Testis (tissue), 2 donors: ENCODE measurements around the gene PTEN.

Source experiments
- POLR2A ChIP-seq: fragments of 450-650 bp; IDR thresholded peaks from one replicate; pipeline ENCODE4 v1.6.1; 2017; ENCODE audit warnings: antibody characterized with exemption, mild to moderate bottlenecking, moderate library complexity
- TF ChIP-seq, protein P1 (sequence below), 3 experiments: fragments of 450-650 bp in 2 of 3; fragments of 200-600 bp in 1 of 3; sonication (generic) in 1 of 3; IDR thresholded peaks; one replicate each; pipeline ENCODE4 v1.5.1; 2016 to 2019; ENCODE audit warnings: antibody characterized with exemption in 3 of 3, mild to moderate bottlenecking in 2 of 3, moderate library complexity in 1 of 3

DNA sequence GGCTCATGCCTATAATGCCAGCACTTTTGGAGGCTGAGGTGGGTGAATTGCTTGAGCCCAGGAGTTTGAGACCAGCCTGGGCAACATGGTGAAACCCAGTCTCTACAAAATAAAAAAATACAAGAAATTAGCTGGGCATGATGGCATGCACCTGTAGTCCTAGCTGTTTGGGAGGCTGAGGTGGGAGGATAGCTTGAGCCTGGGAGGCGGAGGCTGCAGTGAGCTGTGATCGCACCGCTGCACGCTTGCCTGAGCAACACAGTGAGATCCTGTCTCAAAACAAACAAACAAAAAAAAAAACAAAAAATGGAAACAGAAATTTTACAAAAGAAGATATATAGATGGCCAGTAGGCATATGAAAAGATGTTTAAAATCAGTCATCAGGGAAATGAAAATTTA is 57.1 kb downstream of the PTEN start:
- TF ChIP-seq, protein P1, sequence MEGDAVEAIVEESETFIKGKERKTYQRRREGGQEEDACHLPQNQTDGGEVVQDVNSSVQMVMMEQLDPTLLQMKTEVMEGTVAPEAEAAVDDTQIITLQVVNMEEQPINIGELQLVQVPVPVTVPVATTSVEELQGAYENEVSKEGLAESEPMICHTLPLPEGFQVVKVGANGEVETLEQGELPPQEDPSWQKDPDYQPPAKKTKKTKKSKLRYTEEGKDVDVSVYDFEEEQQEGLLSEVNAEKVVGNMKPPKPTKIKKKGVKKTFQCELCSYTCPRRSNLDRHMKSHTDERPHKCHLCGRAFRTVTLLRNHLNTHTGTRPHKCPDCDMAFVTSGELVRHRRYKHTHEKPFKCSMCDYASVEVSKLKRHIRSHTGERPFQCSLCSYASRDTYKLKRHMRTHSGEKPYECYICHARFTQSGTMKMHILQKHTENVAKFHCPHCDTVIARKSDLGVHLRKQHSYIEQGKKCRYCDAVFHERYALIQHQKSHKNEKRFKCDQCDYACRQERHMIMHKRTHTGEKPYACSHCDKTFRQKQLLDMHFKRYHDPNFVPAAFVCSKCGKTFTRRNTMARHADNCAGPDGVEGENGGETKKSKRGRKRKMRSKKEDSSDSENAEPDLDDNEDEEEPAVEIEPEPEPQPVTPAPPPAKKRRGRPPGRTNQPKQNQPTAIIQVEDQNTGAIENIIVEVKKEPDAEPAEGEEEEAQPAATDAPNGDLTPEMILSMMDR (IDR thresholded peaks at IDR 0.05): no peak
- no peak for TF ChIP-seq POLR2A
